PC-3 (cell line): ENCODE measurements around the gene HDAC1.
"Not testable (repeated sequence)": the region's sequence is repeated elsewhere in the genome, so short reads cannot be mapped to it uniquely, and the experiment has no call there.

ENCODE experiments used
- CTCF ChIP-seq: fragments of 300-600 bp; sonication (generic); conservative IDR thresholded peaks from 2 replicates; pipeline ENCODE4 v1.5.1; 2017; ENCODE audit warnings: antibody characterized with exemption, low read depth, mild to moderate bottlenecking, low read length
- EZH2 ChIP-seq: fragments of 300-600 bp; sonication (generic); IDR thresholded peaks from one replicate; pipeline ENCODE4 v1.6.1; 2017; ENCODE audit warnings: antibody characterized with exemption, mild to moderate bottlenecking, low read length; ENCODE audit not compliant: unreplicated experiment

- TF ChIP-seq EZH2, CTCF: not testable (repeated sequence)
Measured at GRCh38 chr1:32284777-32285176, 7.1 kb upstream of the HDAC1 start.
